HepG2 (cell line): ENCODE measurements around the gene C1QTNF12.

Experiments used
- CREB1 ChIP-seq, 2 experiments: fragments of 450-650 bp in 1 of 2; IDR thresholded peaks; 2 replicates each; pipeline ENCODE4 v1.6.1; 2016 to 2017; ENCODE audit warnings: control low read depth in 1 of 2, mild to moderate bottlenecking in 1 of 2, missing compliant biosample characterization in 1 of 2, missing genetic modification characterization in 1 of 2
- DNMT1 ChIP-seq: sonication (generic); formaldehyde crosslinking; IDR thresholded peaks from 2 replicates; pipeline ENCODE4 v1.5.1; 2020; ENCODE audit warnings: mild to moderate bottlenecking, missing genetic modification reagents
- SIX4 ChIP-seq: sonication (generic); formaldehyde crosslinking; IDR thresholded peaks from 2 replicates; pipeline ENCODE4 v1.4.0; 2020; ENCODE audit warnings: missing genetic modification reagents
- SMAD9 ChIP-seq: sonication (generic); formaldehyde crosslinking; IDR thresholded peaks from 2 replicates; pipeline ENCODE4 v1.5.1; 2020; ENCODE audit warnings: mild to moderate bottlenecking, missing genetic modification reagents
- TCF12 ChIP-seq, 2 experiments: fragments of 450-650 bp in 1 of 2; sonication (generic) in 1 of 2; formaldehyde crosslinking in 1 of 2; IDR thresholded peaks; 2 replicates each; pipeline versions ENCODE4 v1.6.1 to v1.8.0; 2017 to 2022; ENCODE audit warnings: antibody characterized with exemption in 1 of 2, mild to moderate bottlenecking in 1 of 2, missing genetic modification reagents in 1 of 2, moderate library complexity in 1 of 2
- ZNF3 ChIP-seq: IDR thresholded peaks from 2 replicates; pipeline ENCODE4 v1.7.0; 2017; ENCODE audit warnings: inconsistent platforms
- TF ChIP-seq, protein P1 (sequence below): sonication (generic); formaldehyde crosslinking; IDR thresholded peaks from 2 replicates; pipeline ENCODE4 v1.5.0; 2020; ENCODE audit warnings: mild to moderate bottlenecking, missing genetic modification reagents, moderate library complexity
- TF ChIP-seq, protein P2 (sequence below), 2 experiments: fragments of 450-650 bp in 1 of 2; sonication (generic) in 1 of 2; formaldehyde crosslinking in 1 of 2; IDR thresholded peaks; 2 replicates each; pipeline versions ENCODE4 v1.6.1 to v1.8.0; 2016 to 2022; ENCODE audit warnings: antibody characterized with exemption in 1 of 2, mild to moderate bottlenecking in 1 of 2, missing genetic modification reagents in 1 of 2
- TF ChIP-seq, protein P3 (sequence below): sonication (generic); formaldehyde crosslinking; IDR thresholded peaks from 2 replicates; pipeline ENCODE4 v1.4.0; 2020; ENCODE audit warnings: missing genetic modification reagents, mild to moderate bottlenecking, borderline replicate concordance

- TF ChIP-seq, protein P1, sequence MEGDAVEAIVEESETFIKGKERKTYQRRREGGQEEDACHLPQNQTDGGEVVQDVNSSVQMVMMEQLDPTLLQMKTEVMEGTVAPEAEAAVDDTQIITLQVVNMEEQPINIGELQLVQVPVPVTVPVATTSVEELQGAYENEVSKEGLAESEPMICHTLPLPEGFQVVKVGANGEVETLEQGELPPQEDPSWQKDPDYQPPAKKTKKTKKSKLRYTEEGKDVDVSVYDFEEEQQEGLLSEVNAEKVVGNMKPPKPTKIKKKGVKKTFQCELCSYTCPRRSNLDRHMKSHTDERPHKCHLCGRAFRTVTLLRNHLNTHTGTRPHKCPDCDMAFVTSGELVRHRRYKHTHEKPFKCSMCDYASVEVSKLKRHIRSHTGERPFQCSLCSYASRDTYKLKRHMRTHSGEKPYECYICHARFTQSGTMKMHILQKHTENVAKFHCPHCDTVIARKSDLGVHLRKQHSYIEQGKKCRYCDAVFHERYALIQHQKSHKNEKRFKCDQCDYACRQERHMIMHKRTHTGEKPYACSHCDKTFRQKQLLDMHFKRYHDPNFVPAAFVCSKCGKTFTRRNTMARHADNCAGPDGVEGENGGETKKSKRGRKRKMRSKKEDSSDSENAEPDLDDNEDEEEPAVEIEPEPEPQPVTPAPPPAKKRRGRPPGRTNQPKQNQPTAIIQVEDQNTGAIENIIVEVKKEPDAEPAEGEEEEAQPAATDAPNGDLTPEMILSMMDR = no peak
- TF ChIP-seq, protein P2, sequence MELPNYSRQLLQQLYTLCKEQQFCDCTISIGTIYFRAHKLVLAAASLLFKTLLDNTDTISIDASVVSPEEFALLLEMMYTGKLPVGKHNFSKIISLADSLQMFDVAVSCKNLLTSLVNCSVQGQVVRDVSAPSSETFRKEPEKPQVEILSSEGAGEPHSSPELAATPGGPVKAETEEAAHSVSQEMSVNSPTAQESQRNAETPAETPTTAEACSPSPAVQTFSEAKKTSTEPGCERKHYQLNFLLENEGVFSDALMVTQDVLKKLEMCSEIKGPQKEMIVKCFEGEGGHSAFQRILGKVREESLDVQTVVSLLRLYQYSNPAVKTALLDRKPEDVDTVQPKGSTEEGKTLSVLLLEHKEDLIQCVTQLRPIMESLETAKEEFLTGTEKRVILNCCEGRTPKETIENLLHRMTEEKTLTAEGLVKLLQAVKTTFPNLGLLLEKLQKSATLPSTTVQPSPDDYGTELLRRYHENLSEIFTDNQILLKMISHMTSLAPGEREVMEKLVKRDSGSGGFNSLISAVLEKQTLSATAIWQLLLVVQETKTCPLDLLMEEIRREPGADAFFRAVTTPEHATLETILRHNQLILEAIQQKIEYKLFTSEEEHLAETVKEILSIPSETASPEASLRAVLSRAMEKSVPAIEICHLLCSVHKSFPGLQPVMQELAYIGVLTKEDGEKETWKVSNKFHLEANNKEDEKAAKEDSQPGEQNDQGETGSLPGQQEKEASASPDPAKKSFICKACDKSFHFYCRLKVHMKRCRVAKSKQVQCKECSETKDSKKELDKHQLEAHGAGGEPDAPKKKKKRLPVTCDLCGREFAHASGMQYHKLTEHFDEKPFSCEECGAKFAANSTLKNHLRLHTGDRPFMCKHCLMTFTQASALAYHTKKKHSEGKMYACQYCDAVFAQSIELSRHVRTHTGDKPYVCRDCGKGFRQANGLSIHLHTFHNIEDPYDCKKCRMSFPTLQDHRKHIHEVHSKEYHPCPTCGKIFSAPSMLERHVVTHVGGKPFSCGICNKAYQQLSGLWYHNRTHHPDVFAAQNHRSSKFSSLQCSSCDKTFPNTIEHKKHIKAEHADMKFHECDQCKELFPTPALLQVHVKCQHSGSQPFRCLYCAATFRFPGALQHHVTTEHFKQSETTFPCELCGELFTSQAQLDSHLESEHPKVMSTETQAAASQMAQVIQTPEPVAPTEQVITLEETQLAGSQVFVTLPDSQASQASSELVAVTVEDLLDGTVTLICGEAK (IDR thresholded peaks at IDR 0.05) = no peak
- TF ChIP-seq, protein P2 (CRISPR knock-in tag; IDR thresholded peaks at IDR 0.05) = no peak
- TF ChIP-seq, protein P3, sequence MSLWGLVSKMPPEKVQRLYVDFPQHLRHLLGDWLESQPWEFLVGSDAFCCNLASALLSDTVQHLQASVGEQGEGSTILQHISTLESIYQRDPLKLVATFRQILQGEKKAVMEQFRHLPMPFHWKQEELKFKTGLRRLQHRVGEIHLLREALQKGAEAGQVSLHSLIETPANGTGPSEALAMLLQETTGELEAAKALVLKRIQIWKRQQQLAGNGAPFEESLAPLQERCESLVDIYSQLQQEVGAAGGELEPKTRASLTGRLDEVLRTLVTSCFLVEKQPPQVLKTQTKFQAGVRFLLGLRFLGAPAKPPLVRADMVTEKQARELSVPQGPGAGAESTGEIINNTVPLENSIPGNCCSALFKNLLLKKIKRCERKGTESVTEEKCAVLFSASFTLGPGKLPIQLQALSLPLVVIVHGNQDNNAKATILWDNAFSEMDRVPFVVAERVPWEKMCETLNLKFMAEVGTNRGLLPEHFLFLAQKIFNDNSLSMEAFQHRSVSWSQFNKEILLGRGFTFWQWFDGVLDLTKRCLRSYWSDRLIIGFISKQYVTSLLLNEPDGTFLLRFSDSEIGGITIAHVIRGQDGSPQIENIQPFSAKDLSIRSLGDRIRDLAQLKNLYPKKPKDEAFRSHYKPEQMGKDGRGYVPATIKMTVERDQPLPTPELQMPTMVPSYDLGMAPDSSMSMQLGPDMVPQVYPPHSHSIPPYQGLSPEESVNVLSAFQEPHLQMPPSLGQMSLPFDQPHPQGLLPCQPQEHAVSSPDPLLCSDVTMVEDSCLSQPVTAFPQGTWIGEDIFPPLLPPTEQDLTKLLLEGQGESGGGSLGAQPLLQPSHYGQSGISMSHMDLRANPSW (CRISPR knock-in tag) = no peak
- no peak for TF ChIP-seq DNMT1 (CRISPR knock-in tag)
- no peak for TF ChIP-seq TCF12 (IDR thresholded peaks at IDR 0.05)
- no peak for TF ChIP-seq TCF12 (CRISPR knock-in tag; IDR thresholded peaks at IDR 0.05)
- TF ChIP-seq SIX4 (CRISPR knock-in tag) = no peak
- no peak for TF ChIP-seq ZNF3
- no peak for TF ChIP-seq CREB1 (IDR thresholded peaks at IDR 0.05)
- TF ChIP-seq CREB1 (CRISPR knock-in tag; IDR thresholded peaks at IDR 0.05) = no peak
- no peak for TF ChIP-seq SMAD9
Observed at GRCh38 chr1:1285611-1286311, 39.2 kb upstream of the C1QTNF12 start.
